LoVo (cell line): ENCODE results near the gene PPP4R3C.
"Not testable (repeated sequence)": the region's sequence is repeated elsewhere in the genome, so short reads cannot be mapped to it uniquely, and the experiment has no call there.

Source experiments
- DNase-seq: peaks from one replicate; pipeline ENCODE4 v3.0.0-alpha.2; 2016; ENCODE audit warnings: low spot score

Gene PPP4R3C

DNA sequence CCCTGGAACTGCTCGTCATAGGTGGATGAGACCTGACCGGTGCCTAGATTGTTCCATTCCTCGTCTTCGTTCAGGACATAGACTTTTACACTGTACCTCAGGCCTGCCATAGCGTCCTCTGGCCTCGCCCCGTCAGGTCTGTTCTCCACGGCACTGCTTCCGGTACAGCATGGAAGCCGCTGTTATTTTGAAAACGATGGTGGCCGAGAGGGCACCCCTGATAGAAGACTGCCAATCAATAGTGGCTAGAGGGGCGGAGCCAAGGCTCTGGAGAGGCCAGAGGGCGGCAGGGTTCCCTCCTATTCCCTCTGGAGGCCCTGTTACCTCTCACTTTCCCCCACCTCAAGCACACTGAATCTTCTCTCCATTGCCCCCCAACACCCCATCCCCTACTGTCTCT, at the start of gene PPP4R3C:
PPP4R3C (minus strand) TSS at position 155 of the 400 bp plus-strand sequence; CDS start at position 110, 45 bp downstream.
- no peak for DNase-seq

- no peak for DNase-seq
Measured at GRCh38 chrX:27491397-27491796, 28.3 kb upstream of the PPP4R3C start.

- no peak for DNase-seq
Measured at GRCh38 chrX:27466051-27466450, 2.9 kb upstream of the PPP4R3C start.

DNA sequence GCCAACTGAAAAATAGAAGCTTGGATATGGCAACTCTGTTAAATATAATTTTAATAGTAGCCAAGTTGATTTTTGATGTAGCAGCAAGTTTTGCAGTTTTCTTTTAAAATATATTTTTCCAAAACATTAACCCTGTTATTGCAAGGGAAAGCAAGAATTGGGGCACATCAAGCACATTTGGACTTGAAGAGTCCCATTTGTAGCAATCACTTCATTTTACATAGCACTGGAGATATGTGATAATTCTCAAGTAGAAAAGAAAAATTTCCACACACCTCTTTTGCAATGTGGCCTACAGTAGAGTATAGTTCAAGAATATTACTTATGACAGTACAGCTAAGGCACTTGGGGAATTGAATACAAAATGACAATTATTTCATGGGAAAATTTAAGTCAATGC, 1.9 kb upstream of the PPP4R3C start:
- DNase-seq = no peak

- DNase-seq = not testable (repeated sequence)
Measured at GRCh38 chrX:27459129-27459528, 4.0 kb downstream of the PPP4R3C start.

DNA sequence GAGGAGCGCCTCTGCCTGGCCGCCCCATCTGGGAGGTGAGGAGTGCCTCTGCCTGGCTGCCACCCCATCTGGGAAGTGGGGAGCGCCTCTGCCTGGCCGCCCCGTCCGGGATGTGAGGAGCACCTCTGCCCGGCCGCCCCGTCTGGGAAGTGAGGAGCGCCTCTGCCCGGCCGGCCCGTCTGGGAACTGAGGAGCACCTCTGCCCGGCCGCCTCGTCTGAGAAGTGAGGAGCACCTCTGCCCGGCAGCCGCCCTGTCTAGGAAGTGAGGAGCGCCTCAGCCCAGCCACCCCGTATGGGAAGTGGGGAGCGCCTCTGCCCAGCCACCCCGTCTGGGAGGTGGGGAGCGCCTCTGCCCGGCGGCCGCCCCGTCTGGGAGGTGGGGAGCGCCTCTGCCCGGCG, 4.6 kb downstream of the PPP4R3C start:
- DNase-seq = not testable (repeated sequence)

DNA sequence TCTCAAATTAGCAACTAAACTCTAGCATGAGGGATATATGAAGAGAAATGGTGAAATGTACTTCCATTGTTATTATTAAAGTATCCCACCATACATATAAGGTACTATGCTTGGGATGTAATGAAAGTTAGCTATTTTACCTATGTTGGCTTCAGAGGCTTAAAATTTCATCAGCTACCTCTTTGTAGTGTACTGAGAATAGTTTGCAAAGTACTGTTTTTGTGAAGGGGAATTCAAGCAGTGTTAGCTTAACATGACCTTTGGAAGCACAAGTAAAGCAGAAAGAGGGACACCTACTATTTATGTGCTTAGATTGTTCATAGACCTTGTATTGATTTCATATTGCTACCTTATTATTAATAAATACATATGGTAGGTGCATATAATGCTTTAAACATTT, 11.8 kb downstream of the PPP4R3C start:
- no peak for DNase-seq

DNA sequence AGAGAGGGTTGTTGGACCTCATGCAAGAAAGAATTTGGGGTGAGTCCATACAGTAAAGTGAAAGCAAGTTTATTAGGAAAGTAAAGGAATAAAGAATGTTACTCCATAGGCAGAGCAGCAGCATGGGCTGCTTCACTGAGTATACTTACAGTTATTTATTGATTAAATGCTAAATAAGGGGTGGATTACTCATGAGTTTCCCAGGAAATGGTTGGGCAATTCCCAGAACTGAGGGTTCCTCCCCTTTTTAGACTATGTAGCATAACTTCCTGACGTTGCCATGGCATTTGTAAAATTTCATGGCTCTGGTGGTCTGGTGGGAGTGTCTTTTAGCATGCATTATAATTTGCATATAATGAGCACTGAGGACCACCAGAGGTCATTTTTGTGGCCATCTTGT, 16.7 kb downstream of the PPP4R3C start:
- DNase-seq = no peak

GRCh38 chrX:27445438-27445837, 17.7 kb downstream of the PPP4R3C start:
- no peak for DNase-seq

GRCh38 chrX:27444093-27444908, 18.8 kb downstream of the PPP4R3C start:
- DNase-seq = no peak

GRCh38 chrX:27442392-27442791, 20.7 kb downstream of the PPP4R3C start:
- not testable (repeated sequence) for DNase-seq

DNA sequence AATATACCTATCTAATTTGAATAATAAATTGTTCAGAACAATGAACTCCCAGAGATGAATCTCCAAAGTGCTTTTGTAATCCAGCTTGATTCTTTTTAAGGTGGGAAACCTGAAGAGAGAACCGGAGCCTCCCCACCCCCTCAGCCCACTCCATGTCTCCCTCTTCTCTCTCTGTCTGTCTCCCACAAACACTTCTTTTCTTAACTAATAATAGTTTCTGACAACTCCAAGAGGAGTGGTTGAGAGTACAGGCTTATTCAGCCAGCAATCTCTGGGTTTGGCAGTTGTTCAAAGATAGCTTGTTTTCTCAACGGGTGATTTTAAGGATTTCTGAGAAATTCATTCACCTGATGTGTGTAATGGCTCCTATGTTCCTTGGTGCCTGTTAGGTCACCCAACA, 23.4 kb downstream of the PPP4R3C start:
- no peak for DNase-seq

GRCh38 chrX:27438937-27439336, 24.2 kb downstream of the PPP4R3C start:
- no peak for DNase-seq

DNA sequence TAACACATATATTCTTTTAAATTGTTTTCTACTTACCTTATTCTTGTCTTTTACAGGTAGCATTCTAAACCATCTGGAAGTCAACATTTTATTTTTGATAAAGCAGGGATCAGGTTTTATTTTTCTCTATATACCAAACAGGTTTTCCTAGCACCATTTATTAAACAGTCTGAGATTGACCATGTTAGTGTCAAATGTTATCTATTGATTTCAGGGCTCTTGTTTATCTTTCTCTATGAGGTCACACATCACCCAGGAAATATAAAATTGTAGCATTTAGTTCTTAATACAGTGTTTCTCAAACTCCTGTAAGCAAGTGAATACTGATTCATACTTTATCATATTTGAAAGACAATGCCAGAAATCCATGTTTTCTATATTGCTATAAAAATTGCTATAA, 28.1 kb downstream of the PPP4R3C start:
- DNase-seq = no peak
